Panc1 (cell line): Measurements from ENCODE around the gene SCUBE3. TPM values are rescaled to one million over a fixed set of nuclear protein-coding genes. Genes with fewer than 3 reads are reported as not detected.

ENCODE experiments used
- ATAC-seq: fragments of 200-7000 bp; cut with Tn5 transposase; 2 replicates; pipeline ENCODE4 v1.9.1; 2020; ENCODE audit warnings: mild to moderate bottlenecking, moderate library complexity
- BruUV-seq: library from RNA; stranded (reverse); fragments of 400-500 nt; replicated peaks from 2 replicates; lab custom pipeline; 2021; lab: Mats Ljungman, UMichigan
- CTCF ChIA-PET: fragments of 300-600 bp; sonication (Branson Sonifier 250); formaldehyde crosslinking; loops from one replicate; lab custom pipeline; 2022; ENCODE audit warnings: antibody characterized with exemption; lab: Charles Lee
- POLR2A ChIA-PET: fragments of 300-600 bp; sonication (Branson Sonifier 250); formaldehyde crosslinking; loops from one replicate; lab custom pipeline; 2022; ENCODE audit warnings: antibody characterized with exemption; lab: Charles Lee
- DNase-seq: peaks from one replicate; pipeline ENCODE4 v3.0.0-alpha.2; 2010; ENCODE audit warnings: low read depth, low spot score
- H3K27ac ChIP-seq: 2 replicates; pipeline ENCODE4 v1.5.1; 2011; ENCODE audit warnings: mild to moderate bottlenecking, low read length, inconsistent platforms
- H3K27me3 ChIP-seq: fragments of 200-500 bp; sonication (Bioruptor generic); 2 replicates; pipeline ENCODE4 v1.6.0; 2014; ENCODE audit warnings: low read length, inconsistent platforms; ENCODE audit not compliant: control insufficient read depth, insufficient read depth
- H3K36me3 ChIP-seq: fragments of 200-500 bp; sonication (Bioruptor generic); 2 replicates; pipeline ENCODE4 v1.5.1; 2014; ENCODE audit warnings: inconsistent platforms, mild to moderate bottlenecking, low read length, moderate library complexity; ENCODE audit not compliant: control insufficient read depth, insufficient read depth
- H3K4me1 ChIP-seq: 2 replicates; pipeline ENCODE4 v1.5.1; 2011; ENCODE audit warnings: inconsistent platforms, mild to moderate bottlenecking, low read length, moderate library complexity; ENCODE audit not compliant: control insufficient read depth, insufficient read depth
- H3K4me3 ChIP-seq, 2 experiments: 2 replicates each; pipeline ENCODE4 v1.5.1; 2011 to 2012; ENCODE audit warnings: low read depth in 2 of 2, low read length in 2 of 2, mild to moderate bottlenecking in 2 of 2, inconsistent platforms in 1 of 2, moderate library complexity in 1 of 2
- H3K9me3 ChIP-seq: fragments of 200-500 bp; sonication (Bioruptor generic); 2 replicates; pipeline ENCODE4 v1.5.1; 2014; ENCODE audit warnings: low read depth, mild to moderate bottlenecking, inconsistent platforms, low read length, moderate library complexity; ENCODE audit not compliant: control insufficient read depth, insufficient read depth
- CTCF ChIP-seq: fragments of 450-650 bp; IDR thresholded peaks from 2 replicates; pipeline ENCODE4 v1.5.1; 2017; ENCODE audit warnings: mild to moderate bottlenecking
- POLR2AphosphoS5 ChIP-seq: IDR thresholded peaks from 2 replicates; pipeline ENCODE4 v1.6.1; 2012; ENCODE audit warnings: mild to moderate bottlenecking, low read depth, low read length, moderate library complexity
- SIN3A ChIP-seq: IDR thresholded peaks from 2 replicates; pipeline ENCODE4 v1.6.1; 2012; ENCODE audit warnings: low read depth, mild to moderate bottlenecking, low read length, moderate library complexity, borderline replicate concordance; ENCODE audit not compliant: insufficient read depth
- TCF7L2 ChIP-seq: IDR thresholded peaks from 2 replicates; pipeline ENCODE4 v1.6.1; 2011; ENCODE audit warnings: mild to moderate bottlenecking, low read depth, low read length, inconsistent platforms
- in situ Hi-C: cut with HindIII; loops from 2 replicates; pipeline ENCODE4 v1.10.0; 2016; ENCODE audit warnings: low sequenced_read_pairs, low pct_unique_long_range_greater_than_20kb
- intact Hi-C: fragments of 100-400 bp; cut with micrococcal nuclease; formaldehyde crosslinking; loops from one replicate; pipeline ENCODE4 v1.10.0; 2022; ENCODE audit not compliant: unreplicated experiment
- total RNA-seq: library from RNA; stranded (reverse); gene quantifications from one replicate; pipeline ENCODE4 v1.2.1, GENCODE V29; 2021; ENCODE audit not compliant: unreplicated experiment
- TF ChIP-seq, protein P1 (sequence below), 2 experiments: IDR thresholded peaks; 2 replicates each; pipeline ENCODE4 v1.6.1; 2011 to 2012; ENCODE audit warnings: low read depth in 2 of 2, control low read depth in 1 of 2, low read length in 1 of 2, mild to moderate bottlenecking in 1 of 2, moderate library complexity in 1 of 2; ENCODE audit not compliant: insufficient read depth in 1 of 2

Gene SCUBE3
- total RNA-seq, 1 experiment from 2014 or later = 1.6 TPM

DNA sequence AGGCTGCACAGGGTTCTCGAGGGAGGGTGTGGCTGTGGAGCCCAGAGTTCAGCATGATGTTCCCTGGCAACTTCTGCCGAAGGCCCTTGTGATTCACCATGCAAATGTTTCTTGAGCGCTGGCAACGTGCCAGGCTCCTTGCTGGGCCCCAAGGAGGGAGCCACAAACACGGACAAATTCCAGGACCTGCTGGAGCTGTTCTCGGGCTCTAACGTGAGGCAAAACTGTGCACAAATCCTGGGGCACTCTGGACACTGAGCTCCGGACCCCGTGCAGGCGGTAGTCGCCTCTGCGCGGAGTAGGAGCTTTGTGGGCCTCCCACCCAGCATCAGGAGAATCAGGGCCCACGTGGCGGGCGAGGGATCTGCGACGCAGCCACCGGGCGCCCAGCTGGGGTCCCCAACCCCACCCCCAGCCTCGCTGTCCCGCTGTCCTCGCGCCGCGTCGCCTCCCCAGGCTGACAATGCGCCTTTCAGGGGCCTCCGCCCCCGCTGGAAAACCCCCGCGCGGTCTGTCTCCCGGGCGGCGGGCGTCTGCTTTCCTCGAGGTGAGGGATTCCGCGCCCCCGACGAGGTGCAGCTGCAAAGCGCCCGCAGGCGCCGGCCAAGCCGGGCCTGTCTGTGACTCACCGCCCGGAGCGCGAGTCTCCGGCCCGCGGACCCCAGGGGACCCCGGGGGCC lies 31.7 kb upstream of the SCUBE3 start:
- no peak for DNase-seq
- TF ChIP-seq TCF7L2 (no peak), CTCF (no peak), SIN3A (no peak), POLR2AphosphoS5 (no peak)
- TF ChIP-seq, protein P1, sequence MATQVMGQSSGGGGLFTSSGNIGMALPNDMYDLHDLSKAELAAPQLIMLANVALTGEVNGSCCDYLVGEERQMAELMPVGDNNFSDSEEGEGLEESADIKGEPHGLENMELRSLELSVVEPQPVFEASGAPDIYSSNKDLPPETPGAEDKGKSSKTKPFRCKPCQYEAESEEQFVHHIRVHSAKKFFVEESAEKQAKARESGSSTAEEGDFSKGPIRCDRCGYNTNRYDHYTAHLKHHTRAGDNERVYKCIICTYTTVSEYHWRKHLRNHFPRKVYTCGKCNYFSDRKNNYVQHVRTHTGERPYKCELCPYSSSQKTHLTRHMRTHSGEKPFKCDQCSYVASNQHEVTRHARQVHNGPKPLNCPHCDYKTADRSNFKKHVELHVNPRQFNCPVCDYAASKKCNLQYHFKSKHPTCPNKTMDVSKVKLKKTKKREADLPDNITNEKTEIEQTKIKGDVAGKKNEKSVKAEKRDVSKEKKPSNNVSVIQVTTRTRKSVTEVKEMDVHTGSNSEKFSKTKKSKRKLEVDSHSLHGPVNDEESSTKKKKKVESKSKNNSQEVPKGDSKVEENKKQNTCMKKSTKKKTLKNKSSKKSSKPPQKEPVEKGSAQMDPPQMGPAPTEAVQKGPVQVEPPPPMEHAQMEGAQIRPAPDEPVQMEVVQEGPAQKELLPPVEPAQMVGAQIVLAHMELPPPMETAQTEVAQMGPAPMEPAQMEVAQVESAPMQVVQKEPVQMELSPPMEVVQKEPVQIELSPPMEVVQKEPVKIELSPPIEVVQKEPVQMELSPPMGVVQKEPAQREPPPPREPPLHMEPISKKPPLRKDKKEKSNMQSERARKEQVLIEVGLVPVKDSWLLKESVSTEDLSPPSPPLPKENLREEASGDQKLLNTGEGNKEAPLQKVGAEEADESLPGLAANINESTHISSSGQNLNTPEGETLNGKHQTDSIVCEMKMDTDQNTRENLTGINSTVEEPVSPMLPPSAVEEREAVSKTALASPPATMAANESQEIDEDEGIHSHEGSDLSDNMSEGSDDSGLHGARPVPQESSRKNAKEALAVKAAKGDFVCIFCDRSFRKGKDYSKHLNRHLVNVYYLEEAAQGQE (IDR thresholded peaks at IDR 0.05; ENCODE audit: insufficient read depth in 1 of 2, low read depth in 2 of 2, low read length in 1 of 2) = no peak
- in situ Hi-C loops = no loop called here
- ChIA-PET CTCF (interaction anchor here (0.7 kb wide), 1 partner anchor 23 kb away, joined by 3 read pairs; no protein-coding TSS in a partner anchor), POLR2A (interaction anchor here (0.6 kb wide), 1 partner anchor 1609 kb away, joined by 3 read pairs; no protein-coding TSS in a partner anchor)
- H3K27me3 ChIP-seq = no peaks in the 10 kb centered on the region
- H3K27ac ChIP-seq = no peak overlapping the region
- no peaks in the 10 kb centered on the region for H3K9me3 ChIP-seq
- BruUV-seq = no TSS peak
- H3K4me1 ChIP-seq = peaks cover 11% of the 10 kb centered on the region
- H3K4me3 ChIP-seq = no peak overlapping the region
- no peaks in the 10 kb centered on the region for H3K36me3 ChIP-seq
- peak; percentile 54 for ATAC-seq
- intact Hi-C loops = no loop called here

- intact Hi-C loops (no loop called here), in situ Hi-C loops (no loop called here)
- no peaks in the 10 kb centered on the region for H3K9me3 ChIP-seq
- ChIA-PET CTCF (no interaction called here), POLR2A (no interaction called here)
- peaks cover 11% of the 10 kb centered on the region for H3K4me1 ChIP-seq
- no peak overlapping the region for H3K27ac ChIP-seq
- no peaks in the 10 kb centered on the region for H3K27me3 ChIP-seq
- BruUV-seq = no TSS peak
- DNase-seq (no peak), ATAC-seq (no peak)
- no peak overlapping the region for H3K4me3 ChIP-seq
- no peaks in the 10 kb centered on the region for H3K36me3 ChIP-seq
- TF ChIP-seq SIN3A (no peak), CTCF (no peak)
- TF ChIP-seq, protein P1 (IDR thresholded peaks at IDR 0.05; ENCODE audit: insufficient read depth in 1 of 2, low read depth in 2 of 2, low read length in 1 of 2) = no peak
These were observed 30.5 kb upstream of the SCUBE3 start for GRCh38 chr6:35183281-35183680.
